SK-N-SH (cell line): ENCODE data around the gene CACNA1A. TPM values are rescaled to one million over a fixed set of nuclear protein-coding genes. Genes with fewer than 3 reads are reported as not detected.
A peak's percentile ranks its signal among the peaks of the same experiment; 100 is the strongest.

Experiments used
- CTCF ChIA-PET: fragments of 300-600, 350-600 bp; formaldehyde crosslinking; extraction: SDS; loops from one replicate; lab custom pipeline; 2021; lab: Yijun Ruan, JAX
- POLR2A ChIA-PET: fragments of 350-600 bp; sonication (Branson Sonifier 250); formaldehyde crosslinking; extraction: SDS; loops from one replicate; lab custom pipeline; 2020; ENCODE audit warnings: antibody characterized with exemption, inconsistent platforms; lab: Yijun Ruan, JAX
- DNase-seq: peaks from one replicate; pipeline ENCODE4 v3.0.0; 2012
- H2AFZ ChIP-seq: fragments of 200-600 bp; sonication (generic); 2 replicates; pipeline ENCODE4 v1.8.1; 2016; ENCODE audit warnings: antibody characterized with exemption, mild to moderate bottlenecking, low read depth
- H3F3A ChIP-seq: fragments of 200-600 bp; sonication (generic); replicated peaks from 2 replicates; pipeline ENCODE3; 2016; ENCODE audit warnings: antibody characterized with exemption, mild to moderate bottlenecking; ENCODE audit not compliant: insufficient read depth
- H3K27ac ChIP-seq, 2 experiments: fragments of 200-500 bp in 1 of 2; fragments of 200-600 bp in 1 of 2; sonication (Bioruptor generic) in 1 of 2; sonication (generic), shearing (Covaris generic) in 1 of 2; 2 replicates each; pipeline versions ENCODE4 v1.5.1 to v1.6.1; 2014 to 2016; ENCODE audit warnings: low read depth in 2 of 2, inconsistent platforms in 1 of 2, low read length in 1 of 2, mild to moderate bottlenecking in 1 of 2, mixed read lengths in 1 of 2
- H3K27me3 ChIP-seq: fragments of 200-600 bp; sonication (generic), shearing (Covaris generic); 2 replicates; pipeline ENCODE4 v1.6.1; 2016; ENCODE audit warnings: mixed run types; ENCODE audit not compliant: insufficient read depth
- H3K36me3 ChIP-seq, 2 experiments: fragments of 200-500 bp in 1 of 2; fragments of 200-600 bp in 1 of 2; sonication (Bioruptor generic) in 1 of 2; sonication (generic) in 1 of 2; replicated peaks in 1 of 2; 2 replicates each; pipeline versions ENCODE3 to v1.5.1; 2014 to 2016; ENCODE audit warnings: low read length in 1 of 2, mild to moderate bottlenecking in 1 of 2; ENCODE audit not compliant: insufficient read depth in 2 of 2, control insufficient read depth in 1 of 2
- H3K4me1 ChIP-seq, 2 experiments: fragments of 200-500 bp in 1 of 2; fragments of 200-600 bp in 1 of 2; sonication (Bioruptor generic) in 1 of 2; sonication (generic), shearing (Covaris generic) in 1 of 2; 2 replicates each; pipeline versions ENCODE4 v1.5.1 to v1.6.1; 2014 to 2016; ENCODE audit warnings: low read depth in 1 of 2, low read length in 1 of 2, mixed run types in 1 of 2; ENCODE audit not compliant: insufficient read depth in 2 of 2, control insufficient read depth in 1 of 2
- H3K4me2 ChIP-seq: fragments of 200-600 bp; sonication (generic), shearing (Covaris generic); 2 replicates; pipeline ENCODE4 v1.6.1; 2017; ENCODE audit warnings: mixed run types
- H3K4me3 ChIP-seq, 2 experiments: fragments of 200-500 bp in 1 of 2; fragments of 200-600 bp in 1 of 2; sonication (Bioruptor generic) in 1 of 2; sonication (generic), shearing (Covaris generic) in 1 of 2; 2 replicates each; pipeline versions ENCODE4 v1.5.1 to v1.8.1; 2014 to 2016; ENCODE audit warnings: low read depth in 2 of 2, inconsistent platforms in 1 of 2, low read length in 1 of 2, mild to moderate bottlenecking in 1 of 2, mixed read lengths in 1 of 2, moderate library complexity in 1 of 2
- H3K79me2 ChIP-seq: fragments of 200-600 bp; sonication (generic); 2 replicates; pipeline ENCODE4 v1.8.1; 2017; ENCODE audit warnings: mild to moderate bottlenecking; ENCODE audit not compliant: insufficient read depth
- H3K9ac ChIP-seq: fragments of 200-600 bp; sonication (generic); 2 replicates; pipeline ENCODE4 v1.6.1; 2017; ENCODE audit warnings: mixed run types
- H3K9me2 ChIP-seq: fragments of 200-600 bp; sonication (generic); 2 replicates; pipeline ENCODE4 v1.6.1; 2017; ENCODE audit warnings: mixed run types
- H3K9me3 ChIP-seq: fragments of 200-600 bp; sonication (generic); 2 replicates; pipeline ENCODE4 v1.6.1; 2017; ENCODE audit warnings: mixed run types, mild to moderate bottlenecking, moderate library complexity
- H4K20me1 ChIP-seq: fragments of 200-600 bp; sonication (generic); 2 replicates; pipeline ENCODE4 v1.6.1; 2017; ENCODE audit warnings: mild to moderate bottlenecking, mixed run types; ENCODE audit not compliant: insufficient read depth
- CHD2 ChIP-seq: fragments of 150-350 bp; IDR thresholded peaks from 2 replicates; pipeline ENCODE4 v1.6.1; 2018; ENCODE audit warnings: low read length; ENCODE audit not compliant: partially characterized antibody
- ELF1 ChIP-seq: IDR thresholded peaks from 2 replicates; pipeline ENCODE4 v1.4.0; 2012
- FOSL2 ChIP-seq: IDR thresholded peaks from 2 replicates; pipeline ENCODE4 v1.4.0; 2012; ENCODE audit warnings: low read depth, mild to moderate bottlenecking, moderate library complexity, borderline replicate concordance
- FOXJ3 ChIP-seq: sonication (generic); formaldehyde crosslinking; IDR thresholded peaks from 2 replicates; pipeline ENCODE4 v1.5.1; 2020; ENCODE audit warnings: mild to moderate bottlenecking, missing genetic modification reagents
- NRF1 ChIP-seq: IDR thresholded peaks from 2 replicates; pipeline ENCODE4 v1.6.1; 2012; ENCODE audit warnings: low read depth, mild to moderate bottlenecking, low read length
- RAD21 ChIP-seq: IDR thresholded peaks from 2 replicates; pipeline ENCODE4 v1.6.1; 2012; ENCODE audit warnings: mild to moderate bottlenecking, low read length
- RCOR1 ChIP-seq: fragments of 150-350 bp; IDR thresholded peaks from 2 replicates; pipeline ENCODE4 v1.6.1; 2017; ENCODE audit warnings: antibody characterized with exemption, low read length
- RFX5 ChIP-seq: IDR thresholded peaks from 2 replicates; pipeline ENCODE4 v1.6.1; 2012; ENCODE audit warnings: mild to moderate bottlenecking, improper control_type of control experiment, low read length
- RXRA ChIP-seq: IDR thresholded peaks from 2 replicates; pipeline ENCODE4 v1.4.0; 2012; ENCODE audit warnings: low read depth, mild to moderate bottlenecking, borderline replicate concordance
- SIN3A ChIP-seq: IDR thresholded peaks from 2 replicates; pipeline ENCODE4 v1.6.1; 2012; ENCODE audit warnings: low read depth, mild to moderate bottlenecking, low read length, moderate library complexity, borderline replicate concordance
- SMC3 ChIP-seq: IDR thresholded peaks from 2 replicates; pipeline ENCODE4 v1.6.1; 2012; ENCODE audit warnings: low read depth, low read length, improper control_type of control experiment
- TCF12 ChIP-seq: IDR thresholded peaks from 2 replicates; pipeline ENCODE4 v1.4.0; 2012
- TEAD4 ChIP-seq: IDR thresholded peaks from 2 replicates; pipeline ENCODE4 v1.4.0; 2012; ENCODE audit warnings: mild to moderate bottlenecking, borderline replicate concordance; ENCODE audit not compliant: insufficient read depth
- YY1 ChIP-seq: IDR thresholded peaks from 2 replicates; pipeline ENCODE4 v1.4.0; 2012; ENCODE audit warnings: low read depth, mild to moderate bottlenecking
- WGBS: methylation state at CpG from one replicate; pipeline ENCODE4 v1.1.6; 2017; ENCODE audit warnings: low lambda C conversion rate; 5-methylcytosine and 5-hydroxymethylcytosine counted together
- polyA plus RNA-seq, 3 experiments: library from polyadenylated mRNA; depleted of rRNA; stranded (reverse); fragments of >200 nt; gene quantifications; 2 replicates each; pipeline ENCODE4 v1.2.3, GENCODE V29; 2012
- TF ChIP-seq, protein P1 (sequence below): IDR thresholded peaks from 2 replicates; pipeline ENCODE4 v1.4.0; 2012; ENCODE audit warnings: low read depth
- TF ChIP-seq, protein P2 (sequence below): IDR thresholded peaks from 2 replicates; pipeline ENCODE4 v1.4.0; 2012; ENCODE audit warnings: low read depth, borderline replicate concordance
- TF ChIP-seq, protein P3 (sequence below): IDR thresholded peaks from 2 replicates; pipeline ENCODE4 v1.4.0; 2012; ENCODE audit warnings: low read depth, borderline replicate concordance
- TF ChIP-seq, protein P4 (sequence below): IDR thresholded peaks from 2 replicates; pipeline ENCODE4; 2012
- TF ChIP-seq, protein P5 (sequence below): fragments of 150-350 bp; IDR thresholded peaks from 2 replicates; pipeline ENCODE4 v1.6.1; 2017; ENCODE audit warnings: antibody characterized with exemption, low read length, low read depth, borderline replicate concordance

CACNA1A gene
- polyA plus RNA-seq, 1 of the 3 experiments (the other 2 are of a cell fraction) = 1.3 TPM

DNA sequence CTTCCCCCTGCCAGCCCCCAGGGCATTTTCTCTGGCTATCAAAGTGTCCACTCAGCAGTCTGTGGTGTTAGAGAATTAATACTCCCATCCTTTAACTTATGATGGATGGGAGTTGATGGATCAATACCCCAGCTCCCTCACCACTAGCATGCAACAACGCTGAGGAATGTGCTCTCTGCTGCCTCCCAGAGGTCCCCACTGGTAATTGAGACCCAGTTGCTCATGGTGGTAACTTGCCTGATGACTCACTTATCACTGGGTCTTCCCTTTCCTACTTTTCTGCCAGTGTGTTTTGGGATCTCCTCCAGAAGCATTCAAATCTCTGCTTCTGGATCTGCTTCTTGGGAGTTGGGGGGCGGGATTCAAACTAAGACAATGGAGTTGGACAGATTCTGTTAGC, 20.3 kb upstream of the CACNA1A start (continued):
- TF ChIP-seq YY1 (no peak), RCOR1 (no peak), RFX5 (no peak)
- TF ChIP-seq, protein P1, sequence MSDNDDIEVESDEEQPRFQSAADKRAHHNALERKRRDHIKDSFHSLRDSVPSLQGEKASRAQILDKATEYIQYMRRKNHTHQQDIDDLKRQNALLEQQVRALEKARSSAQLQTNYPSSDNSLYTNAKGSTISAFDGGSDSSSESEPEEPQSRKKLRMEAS = no peak

DNA sequence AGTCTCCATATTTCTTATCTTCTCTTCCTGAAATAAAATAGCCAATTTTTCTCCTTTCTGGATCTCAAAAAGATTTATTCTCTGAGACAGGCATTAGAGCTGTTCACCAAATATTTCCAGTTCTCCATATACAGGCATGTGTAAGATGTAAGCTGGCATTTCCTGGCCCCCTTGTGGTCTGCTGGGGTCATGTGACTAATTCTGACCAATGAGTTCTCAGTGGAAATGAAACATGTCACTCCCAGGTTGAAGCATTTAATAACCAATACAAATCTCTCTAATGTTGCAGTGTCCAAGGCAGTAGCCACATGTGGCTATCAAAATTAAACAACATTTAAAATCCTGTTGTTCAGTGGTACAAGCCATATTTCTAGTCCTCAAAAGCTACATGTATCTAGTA, 14.8 kb upstream of the CACNA1A start:
- Histone ChIP-seq H3K27me3 (no peaks in the 10 kb centered on the region; the same call in 1 of the 2 replicates), H3K4me2 (no peak overlapping the region), H2AFZ (no peak overlapping the region), H3K9ac (no peak overlapping the region), H3K79me2 (no peaks in the 10 kb centered on the region), H3F3A (no peaks in the 10 kb centered on the region), H3K4me1 (no peaks in the 10 kb centered on the region), H3K27ac (no peak overlapping the region), H3K9me2 (no peaks in the 10 kb centered on the region), H4K20me1 (no peaks in the 10 kb centered on the region), H3K4me3 (no peak overlapping the region), H3K36me3 (no peaks in the 10 kb centered on the region), H3K9me3 (no peaks in the 10 kb centered on the region)
- TF ChIP-seq, protein P2, sequence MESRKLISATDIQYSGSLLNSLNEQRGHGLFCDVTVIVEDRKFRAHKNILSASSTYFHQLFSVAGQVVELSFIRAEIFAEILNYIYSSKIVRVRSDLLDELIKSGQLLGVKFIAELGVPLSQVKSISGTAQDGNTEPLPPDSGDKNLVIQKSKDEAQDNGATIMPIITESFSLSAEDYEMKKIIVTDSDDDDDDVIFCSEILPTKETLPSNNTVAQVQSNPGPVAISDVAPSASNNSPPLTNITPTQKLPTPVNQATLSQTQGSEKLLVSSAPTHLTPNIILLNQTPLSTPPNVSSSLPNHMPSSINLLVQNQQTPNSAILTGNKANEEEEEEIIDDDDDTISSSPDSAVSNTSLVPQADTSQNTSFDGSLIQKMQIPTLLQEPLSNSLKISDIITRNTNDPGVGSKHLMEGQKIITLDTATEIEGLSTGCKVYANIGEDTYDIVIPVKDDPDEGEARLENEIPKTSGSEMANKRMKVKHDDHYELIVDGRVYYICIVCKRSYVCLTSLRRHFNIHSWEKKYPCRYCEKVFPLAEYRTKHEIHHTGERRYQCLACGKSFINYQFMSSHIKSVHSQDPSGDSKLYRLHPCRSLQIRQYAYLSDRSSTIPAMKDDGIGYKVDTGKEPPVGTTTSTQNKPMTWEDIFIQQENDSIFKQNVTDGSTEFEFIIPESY = no peak
- no peak for TF ChIP-seq RCOR1
- TF ChIP-seq, protein P3, sequence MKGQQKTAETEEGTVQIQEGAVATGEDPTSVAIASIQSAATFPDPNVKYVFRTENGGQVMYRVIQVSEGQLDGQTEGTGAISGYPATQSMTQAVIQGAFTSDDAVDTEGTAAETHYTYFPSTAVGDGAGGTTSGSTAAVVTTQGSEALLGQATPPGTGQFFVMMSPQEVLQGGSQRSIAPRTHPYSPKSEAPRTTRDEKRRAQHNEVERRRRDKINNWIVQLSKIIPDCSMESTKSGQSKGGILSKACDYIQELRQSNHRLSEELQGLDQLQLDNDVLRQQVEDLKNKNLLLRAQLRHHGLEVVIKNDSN = peak; percentile 23; the same call in 1 of the 2 replicates
- TF ChIP-seq TEAD4 = no peak
- TF ChIP-seq, protein P4, sequence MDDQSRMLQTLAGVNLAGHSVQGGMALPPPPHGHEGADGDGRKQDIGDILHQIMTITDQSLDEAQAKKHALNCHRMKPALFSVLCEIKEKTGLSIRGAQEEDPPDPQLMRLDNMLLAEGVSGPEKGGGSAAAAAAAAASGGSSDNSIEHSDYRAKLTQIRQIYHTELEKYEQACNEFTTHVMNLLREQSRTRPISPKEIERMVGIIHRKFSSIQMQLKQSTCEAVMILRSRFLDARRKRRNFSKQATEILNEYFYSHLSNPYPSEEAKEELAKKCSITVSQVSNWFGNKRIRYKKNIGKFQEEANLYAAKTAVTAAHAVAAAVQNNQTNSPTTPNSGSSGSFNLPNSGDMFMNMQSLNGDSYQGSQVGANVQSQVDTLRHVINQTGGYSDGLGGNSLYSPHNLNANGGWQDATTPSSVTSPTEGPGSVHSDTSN = no peak
- no peak for TF ChIP-seq FOSL2
- TF ChIP-seq RXRA = no peak
- DNase-seq = no peak
- ChIA-PET CTCF (no interaction called here), POLR2A (no interaction called here)

DNA sequence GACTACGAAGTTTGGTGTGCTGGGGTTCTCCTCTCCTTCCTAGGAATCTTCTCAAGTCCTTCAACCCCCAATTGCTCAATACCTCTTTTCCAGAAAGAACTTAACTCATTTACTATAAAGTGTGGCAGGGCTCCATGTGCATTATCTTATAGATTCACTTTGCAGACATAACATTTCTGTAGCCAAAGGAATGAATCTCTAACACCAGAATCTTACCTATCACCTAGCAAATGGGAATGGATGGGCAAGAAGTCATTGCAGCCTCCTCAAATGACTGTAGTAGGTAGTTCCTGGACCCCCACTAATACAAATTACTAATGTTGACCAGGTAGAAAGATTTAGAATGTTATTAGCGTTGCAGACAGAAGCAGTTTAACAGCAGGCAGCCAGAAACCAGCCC, 5.7 kb upstream of the CACNA1A start:
- 4% methylated on average over 2 of the region's 2 CpGs for WGBS
- POLR2A ChIA-PET = no interaction called here
- Histone ChIP-seq H3K9me2 (no peaks in the 10 kb centered on the region), H3K9me3 (no peaks in the 10 kb centered on the region), H3K27ac (no peak overlapping the region), H3K4me2 (no peak overlapping the region), H3K27me3 (peaks cover 68% of the 10 kb centered on the region), H3K4me3 (no peak overlapping the region), H3K4me1 (no peaks in the 10 kb centered on the region), H4K20me1 (no peaks in the 10 kb centered on the region), H2AFZ (no peak overlapping the region), H3K79me2 (no peaks in the 10 kb centered on the region), H3K36me3 (no peaks in the 10 kb centered on the region), H3F3A (no peaks in the 10 kb centered on the region), H3K9ac (no peak overlapping the region)
- CTCF ChIA-PET = no interaction called here
- no peak for DNase-seq
- no peak for TF ChIP-seq RAD21
- TF ChIP-seq CHD2 = no peak
- no peak for TF ChIP-seq FOXJ3 (CRISPR knock-in tag)
- TF ChIP-seq NRF1 = no peak
- no peak for TF ChIP-seq TCF12
- TF ChIP-seq ELF1 = no peak
- TF ChIP-seq SMC3 = no peak
- TF ChIP-seq RCOR1 = no peak
- TF ChIP-seq, protein P2 = no peak
- TF ChIP-seq YY1 = no peak
- TF ChIP-seq, protein P5, sequence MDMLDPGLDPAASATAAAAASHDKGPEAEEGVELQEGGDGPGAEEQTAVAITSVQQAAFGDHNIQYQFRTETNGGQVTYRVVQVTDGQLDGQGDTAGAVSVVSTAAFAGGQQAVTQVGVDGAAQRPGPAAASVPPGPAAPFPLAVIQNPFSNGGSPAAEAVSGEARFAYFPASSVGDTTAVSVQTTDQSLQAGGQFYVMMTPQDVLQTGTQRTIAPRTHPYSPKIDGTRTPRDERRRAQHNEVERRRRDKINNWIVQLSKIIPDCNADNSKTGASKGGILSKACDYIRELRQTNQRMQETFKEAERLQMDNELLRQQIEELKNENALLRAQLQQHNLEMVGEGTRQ = no peak
- no peak for TF ChIP-seq SIN3A
